GM18873 (cell line): Measurements from ENCODE around the gene ASMT.
"Not testable (repeated sequence)": the region's sequence is repeated elsewhere in the genome, so short reads cannot be mapped to it uniquely, and the experiment has no call there.

Source experiments
- ATAC-seq: cut with Tn5 transposase; IDR thresholded peaks from one replicate; pipeline ENCODE4 v1.9.1; 2021; ENCODE audit warnings: mild to moderate bottlenecking, moderate library complexity, moderate number of reproducible peaks; ENCODE audit not compliant: unreplicated experiment, low FRiP score

Gene ASMT

GRCh38 chrX:1614927-1615326 is at the start of gene ASMT:
Gene ASMT, plus strand, starts transcription at chrX:1615059. Its CDS starts 141 bp downstream, at chrX:1615200.
- ATAC-seq, result no peak

GRCh38 chrX:1574181-1574580 is 40.7 kb upstream of the ASMT start:
- ATAC-seq, result not testable (repeated sequence)

- ATAC-seq, result no peak
Observed at GRCh38 chrX:1576201-1576992, 38.5 kb upstream of the ASMT start.

GRCh38 chrX:1577845-1578244 is 37.0 kb upstream of the ASMT start:
- ATAC-seq, result no peak

GRCh38 chrX:1578511-1579173 is 36.2 kb upstream of the ASMT start:
- ATAC-seq, result no peak

GRCh38 chrX:1581132-1581531 is 33.7 kb upstream of the ASMT start:
- ATAC-seq, result no peak

GRCh38 chrX:1582686-1583437 is 32.0 kb upstream of the ASMT start:
- ATAC-seq, result peak; percentile 80

- ATAC-seq, result no peak
Observed at GRCh38 chrX:1584237-1585011, 30.4 kb upstream of the ASMT start.

- no peak for ATAC-seq
Observed at GRCh38 chrX:1587161-1587560, 27.7 kb upstream of the ASMT start.

GRCh38 chrX:1589356-1590130 is 25.3 kb upstream of the ASMT start:
- ATAC-seq, result no peak

- ATAC-seq, result peak; percentile 70
Observed at GRCh38 chrX:1591102-1591862, 23.6 kb upstream of the ASMT start, which contains the start of gene AKAP17A. Gene AKAP17A, plus strand, starts transcription at chrX:1591604. Its CDS starts 1,859 bp downstream, at chrX:1593463.

GRCh38 chrX:1591863-1592469 is 22.9 kb upstream of the ASMT start:
- no peak for ATAC-seq

GRCh38 chrX:1592470-1593142 is 22.3 kb upstream of the ASMT start:
- peak; percentile 39 for ATAC-seq

- no peak for ATAC-seq
Observed at GRCh38 chrX:1593286-1594271, 21.3 kb upstream of the ASMT start.

- no peak for ATAC-seq
Observed at GRCh38 chrX:1595711-1596060, 19.2 kb upstream of the ASMT start.

- ATAC-seq, result no peak
Observed at GRCh38 chrX:1596676-1597344, 18.0 kb upstream of the ASMT start.
